ENCODE data around the gene ADGRA3. TPM values are rescaled to one million over a fixed set of nuclear protein-coding genes. Genes with fewer than 3 reads are reported as not detected.

ADGRA3 gene
- total RNA-seq, 1 donor from 2014 or later = 27.8 TPM

DNA sequence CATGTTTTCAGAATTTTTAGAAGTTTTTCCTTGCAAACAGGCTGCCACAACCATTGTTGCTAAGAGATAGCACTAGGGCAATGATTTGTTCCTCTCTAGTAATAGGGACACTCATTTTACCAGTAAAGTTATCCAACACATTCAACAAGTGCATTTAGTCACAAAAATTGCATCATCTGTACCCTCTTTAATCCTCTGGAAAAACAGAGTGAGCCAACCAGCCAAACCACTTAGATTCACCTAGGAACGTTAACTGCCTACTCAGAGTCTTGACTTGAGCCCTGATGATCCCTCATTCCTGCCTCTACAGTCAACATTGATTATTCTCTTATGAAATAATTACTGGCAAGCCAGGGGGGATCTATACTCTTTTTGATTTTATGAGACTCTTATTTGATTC, 17.0 kb upstream of the ADGRA3 start:
- H3K4me3 Mint-ChIP-seq (ENCODE audit: unreplicated experiment) = no peak overlapping the region
- TF ChIP-seq, protein P1, sequence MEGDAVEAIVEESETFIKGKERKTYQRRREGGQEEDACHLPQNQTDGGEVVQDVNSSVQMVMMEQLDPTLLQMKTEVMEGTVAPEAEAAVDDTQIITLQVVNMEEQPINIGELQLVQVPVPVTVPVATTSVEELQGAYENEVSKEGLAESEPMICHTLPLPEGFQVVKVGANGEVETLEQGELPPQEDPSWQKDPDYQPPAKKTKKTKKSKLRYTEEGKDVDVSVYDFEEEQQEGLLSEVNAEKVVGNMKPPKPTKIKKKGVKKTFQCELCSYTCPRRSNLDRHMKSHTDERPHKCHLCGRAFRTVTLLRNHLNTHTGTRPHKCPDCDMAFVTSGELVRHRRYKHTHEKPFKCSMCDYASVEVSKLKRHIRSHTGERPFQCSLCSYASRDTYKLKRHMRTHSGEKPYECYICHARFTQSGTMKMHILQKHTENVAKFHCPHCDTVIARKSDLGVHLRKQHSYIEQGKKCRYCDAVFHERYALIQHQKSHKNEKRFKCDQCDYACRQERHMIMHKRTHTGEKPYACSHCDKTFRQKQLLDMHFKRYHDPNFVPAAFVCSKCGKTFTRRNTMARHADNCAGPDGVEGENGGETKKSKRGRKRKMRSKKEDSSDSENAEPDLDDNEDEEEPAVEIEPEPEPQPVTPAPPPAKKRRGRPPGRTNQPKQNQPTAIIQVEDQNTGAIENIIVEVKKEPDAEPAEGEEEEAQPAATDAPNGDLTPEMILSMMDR (IDR thresholded peaks at IDR 0.05) = no peak
- peaks cover 41% of the 10 kb centered on the region for H3K9me3 Mint-ChIP-seq (ENCODE audit: low read depth)
- DNase-seq (ENCODE audit: low spot score) = no peak
- H3K36me3 Mint-ChIP-seq (ENCODE audit: low read depth) = peaks cover 8% of the 10 kb centered on the region
- H3K27me3 Mint-ChIP-seq (ENCODE audit: low read depth) = no peaks in the 10 kb centered on the region
- H3K4me1 Mint-ChIP-seq (ENCODE audit: low read depth) = no peaks in the 10 kb centered on the region
- no peak overlapping the region for H3K27ac Mint-ChIP-seq (ENCODE audit: unreplicated experiment)

DNA sequence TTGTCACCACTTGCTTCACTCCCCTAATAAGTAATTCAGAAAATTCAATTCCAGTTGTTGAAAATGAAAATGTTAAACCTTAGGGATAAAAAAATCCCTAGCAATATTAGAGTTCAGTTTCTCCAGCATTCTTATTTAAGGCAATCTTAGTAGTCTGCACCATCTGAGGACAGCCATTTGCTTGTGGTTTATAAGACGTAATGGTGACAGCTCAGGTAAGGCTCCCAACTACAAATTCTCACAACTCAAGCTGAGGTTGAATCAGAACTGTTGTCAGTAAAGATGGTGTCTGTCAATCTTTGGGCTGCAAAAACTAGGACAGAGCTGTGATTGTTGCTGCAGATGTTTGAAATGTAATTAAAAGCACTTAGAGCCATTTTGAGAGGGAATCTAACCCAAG, 16.3 kb upstream of the ADGRA3 start:
- Mint-ChIP-seq H3K4me3 (ENCODE audit: unreplicated experiment) (no peak overlapping the region), H3K27me3 (ENCODE audit: low read depth) (no peaks in the 10 kb centered on the region), H3K4me1 (ENCODE audit: low read depth) (no peaks in the 10 kb centered on the region), H3K36me3 (ENCODE audit: low read depth) (peaks cover 8% of the 10 kb centered on the region), H3K9me3 (ENCODE audit: low read depth) (peaks cover 39% of the 10 kb centered on the region), H3K27ac (ENCODE audit: unreplicated experiment) (no peak overlapping the region)
- no peak for DNase-seq (ENCODE audit: low spot score)
- TF ChIP-seq, protein P1 (IDR thresholded peaks at IDR 0.05) = no peak

DNA sequence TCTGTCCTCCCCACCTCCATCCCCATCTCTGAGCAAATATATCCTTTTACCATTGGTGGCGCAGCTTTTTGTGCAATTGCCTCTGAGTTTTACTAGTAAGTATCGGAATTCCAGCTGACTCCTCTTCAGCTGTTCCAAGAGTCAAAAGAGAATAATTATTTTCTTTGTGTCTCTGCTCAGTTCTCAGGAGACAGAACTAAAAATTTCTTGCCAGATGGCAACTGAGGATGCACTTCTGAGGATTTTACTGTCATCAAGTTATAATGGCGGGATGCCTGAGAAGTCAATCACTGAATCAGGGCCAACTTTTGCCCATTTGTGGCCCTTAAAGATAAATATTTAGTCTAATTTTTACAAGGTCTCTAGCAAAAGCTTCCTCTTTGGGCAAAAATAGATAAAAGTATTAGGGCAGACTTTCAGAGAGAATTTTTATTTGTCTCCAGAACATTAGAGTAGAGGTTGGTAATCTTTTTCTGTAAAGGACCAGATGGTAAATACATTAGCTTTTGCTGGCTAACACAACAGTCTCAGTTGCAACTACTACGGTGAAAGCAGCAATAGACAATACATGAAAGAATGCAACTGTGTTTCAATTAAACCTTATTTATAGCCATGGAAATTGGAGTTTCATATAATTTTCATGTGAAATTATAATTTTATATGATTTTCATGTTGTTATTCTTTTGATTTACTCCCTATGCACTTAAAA, 15.6 kb upstream of the ADGRA3 start:
- TF ChIP-seq, protein P1 (IDR thresholded peaks at IDR 0.05) = no peak
- H3K27me3 Mint-ChIP-seq (ENCODE audit: low read depth) = no peaks in the 10 kb centered on the region
- H3K4me1 Mint-ChIP-seq (ENCODE audit: low read depth) = no peaks in the 10 kb centered on the region
- H3K9me3 Mint-ChIP-seq (ENCODE audit: low read depth) = peaks cover 38% of the 10 kb centered on the region
- H3K27ac Mint-ChIP-seq (ENCODE audit: unreplicated experiment) = no peak overlapping the region
- H3K36me3 Mint-ChIP-seq (ENCODE audit: low read depth) = peaks cover 8% of the 10 kb centered on the region
- no peak overlapping the region for H3K4me3 Mint-ChIP-seq (ENCODE audit: unreplicated experiment)
- no peak for DNase-seq (ENCODE audit: low spot score)

DNA sequence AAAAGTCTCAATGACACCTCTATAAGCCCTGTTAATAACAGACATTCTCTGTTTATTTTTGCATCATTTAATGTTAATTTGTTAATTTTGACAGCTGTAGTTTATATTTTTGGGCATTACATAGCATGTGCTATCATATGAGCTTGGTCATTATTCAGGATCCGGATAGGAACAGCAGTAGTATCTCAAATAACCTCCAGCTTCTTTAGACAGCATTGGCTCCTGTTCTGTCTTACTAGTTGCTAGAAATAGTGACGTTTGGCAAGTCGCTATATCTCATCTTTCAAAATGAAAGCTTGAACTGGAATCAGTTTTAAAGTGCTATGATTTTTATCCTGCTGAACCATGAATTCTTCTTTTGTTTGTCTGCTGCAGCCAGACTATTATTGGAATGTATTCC, 9.0 kb upstream of the ADGRA3 start:
- H3K27me3 Mint-ChIP-seq (ENCODE audit: low read depth) = no peaks in the 10 kb centered on the region
- no peak overlapping the region for H3K4me3 Mint-ChIP-seq (ENCODE audit: unreplicated experiment)
- no peaks in the 10 kb centered on the region for H3K4me1 Mint-ChIP-seq (ENCODE audit: low read depth)
- H3K36me3 Mint-ChIP-seq (ENCODE audit: low read depth) = no peaks in the 10 kb centered on the region
- no peak overlapping the region for H3K27ac Mint-ChIP-seq (ENCODE audit: unreplicated experiment)
- no peaks in the 10 kb centered on the region for H3K9me3 Mint-ChIP-seq (ENCODE audit: low read depth)
- TF ChIP-seq, protein P1 (IDR thresholded peaks at IDR 0.05) = no peak
- no peak for DNase-seq (ENCODE audit: low spot score)

- Mint-ChIP-seq H3K27ac (ENCODE audit: unreplicated experiment) (no peak overlapping the region), H3K36me3 (ENCODE audit: low read depth) (no peaks in the 10 kb centered on the region), H3K27me3 (ENCODE audit: low read depth) (no peaks in the 10 kb centered on the region), H3K4me1 (ENCODE audit: low read depth) (no peaks in the 10 kb centered on the region), H3K9me3 (ENCODE audit: low read depth) (peaks cover 3% of the 10 kb centered on the region), H3K4me3 (ENCODE audit: unreplicated experiment) (no peak overlapping the region)
- DNase-seq (ENCODE audit: low spot score) = no peak
- TF ChIP-seq, protein P1 (IDR thresholded peaks at IDR 0.05) = no peak
Measured at GRCh38 chr4:22522706-22523501, 7.0 kb upstream of the ADGRA3 start.

Measured in chondrocyte (in vitro differentiated cells).